Measurements from ENCODE around the gene UBE2A. TPM values are rescaled to one million over a fixed set of nuclear protein-coding genes. Genes with fewer than 3 reads are reported as not detected.

Gene UBE2A
- total RNA-seq: 19.5 and 21.1 TPM in 2 replicates

GRCh38 chrX:119574394-119575266 is at the start of gene UBE2A:
TSS of gene UBE2A (plus strand) at chrX:119574563. CDS start at chrX:119574712, 149 bp downstream.

GRCh38 chrX:119565107-119565663 is 9.2 kb upstream of the UBE2A start, which contains the start of gene STEEP1:
TSS of gene STEEP1 (minus strand) at chrX:119565409. CDS start at chrX:119565355, 54 bp downstream.

GRCh38 chrX:119606280-119607017 is 32.1 kb downstream of the UBE2A start, which contains the start of gene NKRF:
TSS of gene NKRF (minus strand) at chrX:119606424.

Other genes with a start within 250 kb of the UBE2A start
- 27.7 and 29.4 TPM in 2 replicates for gene SLC25A43, start 175.2 kb upstream of the UBE2A start, total RNA-seq
- 282 and 442 TPM in 2 replicates for gene SLC25A5, start 106.1 kb upstream of the UBE2A start, total RNA-seq
- 42.4 and 42.7 TPM in 2 replicates for gene STEEP1, start 9.2 kb upstream of the UBE2A start, total RNA-seq
- 3.6 and 7.0 TPM in 2 replicates for gene NKRF, start 31.9 kb downstream of the UBE2A start, total RNA-seq
- gene SEPTIN6, start 118.6 kb downstream of the UBE2A start, total RNA-seq: 2.8 and 7.5 TPM in 2 replicates
- gene SOWAHD, start 184.0 kb downstream of the UBE2A start, total RNA-seq: 0.24 and 0.43 TPM in 2 replicates
- 7,919 and 13,177 TPM in 2 replicates for gene RPL39, start 217.1 kb downstream of the UBE2A start, total RNA-seq

Data from tracheal epithelial cell (primary cell).